SK-N-MC (cell line): Measurements from ENCODE around the gene PHKB.

Experiments used
- FOXP2 ChIP-seq: optimal IDR thresholded peaks from 2 replicates; pipeline ENCODE3; 2011; ENCODE audit warnings: mild to moderate bottlenecking, moderate library complexity; ENCODE audit not compliant: insufficient read depth; ENCODE audit errors: extremely low read length, control extremely low read depth
- POLR2AphosphoS5 ChIP-seq: IDR thresholded peaks from 2 replicates; pipeline ENCODE4 v1.6.1; 2012; ENCODE audit warnings: mild to moderate bottlenecking, low read depth, low read length, borderline replicate concordance

- TF ChIP-seq FOXP2 (no peak), POLR2AphosphoS5 (no peak)
Observed at GRCh38 chr16:47626246-47626645, 165.1 kb downstream of the PHKB start.
